Brain pericyte (primary cell): Measurements from ENCODE around the gene TJP1.
"Not testable (repeated sequence)": the region's sequence is repeated elsewhere in the genome, so short reads cannot be mapped to it uniquely, and the experiment has no call there.

Experiments
- DNase-seq: peaks from one replicate; pipeline ENCODE4 v3.0.0-alpha.2; 2012; ENCODE audit warnings: low read depth, low spot score

Gene TJP1

DNA sequence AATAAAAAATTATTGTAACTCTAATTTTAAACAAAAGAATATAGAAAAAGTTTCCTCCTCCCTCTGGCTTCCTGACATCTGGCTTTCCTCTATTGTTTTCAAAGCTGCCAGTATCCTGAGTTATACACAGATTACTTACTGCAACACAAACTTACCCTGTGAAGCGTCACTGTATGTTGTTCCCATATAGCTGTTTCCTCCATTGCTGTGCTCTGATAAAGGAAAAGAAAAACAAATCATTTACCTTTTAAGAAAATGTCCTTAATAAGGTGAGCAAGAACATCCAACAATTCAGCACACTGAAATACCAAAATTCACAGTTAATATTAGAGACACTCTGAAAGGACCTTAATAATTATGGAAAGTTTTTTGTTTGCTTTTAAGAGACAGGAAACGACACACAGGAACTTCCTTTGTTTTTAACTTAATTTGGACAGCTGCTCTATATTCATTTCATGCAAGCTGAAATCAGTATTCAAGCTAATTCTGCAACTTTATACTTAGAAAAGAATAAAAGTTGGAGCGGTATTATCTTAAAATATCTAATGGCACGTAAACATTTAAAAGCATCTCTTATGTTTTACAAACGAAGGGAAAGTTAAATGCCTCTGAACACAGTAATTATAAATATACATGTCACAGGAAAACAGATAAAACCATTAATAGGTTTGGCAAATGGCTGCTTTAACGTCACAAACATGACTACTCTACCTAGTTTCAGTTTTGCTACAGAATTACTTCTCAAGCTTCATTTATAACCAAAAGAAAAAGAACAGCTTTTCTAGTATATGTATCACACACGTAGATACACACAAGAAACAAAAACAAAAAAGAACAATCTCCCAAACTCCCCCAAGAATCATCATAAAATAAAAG lies 21.5 kb downstream of the TJP1 start:
- DNase-seq, result no peak

DNA sequence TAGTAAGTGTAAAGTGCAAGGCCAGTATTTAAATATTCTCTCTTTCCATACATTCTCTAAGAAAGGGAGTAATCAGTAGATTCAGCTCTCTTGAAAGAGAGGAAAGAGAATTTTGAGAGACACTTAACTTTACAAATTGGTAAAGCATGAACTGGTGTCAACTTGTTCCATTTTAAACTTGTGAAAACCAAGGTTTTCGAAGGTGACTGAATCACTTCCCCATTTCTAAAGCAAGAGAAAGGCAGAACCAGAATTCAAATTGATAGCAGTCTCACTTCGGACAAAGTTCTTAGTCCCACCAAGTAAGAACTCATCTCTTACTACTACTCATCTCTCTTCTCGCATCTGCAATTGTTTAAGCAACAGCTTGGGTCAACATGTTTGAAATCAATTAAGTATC lies 22.4 kb downstream of the TJP1 start:
- DNase-seq, result no peak

DNA sequence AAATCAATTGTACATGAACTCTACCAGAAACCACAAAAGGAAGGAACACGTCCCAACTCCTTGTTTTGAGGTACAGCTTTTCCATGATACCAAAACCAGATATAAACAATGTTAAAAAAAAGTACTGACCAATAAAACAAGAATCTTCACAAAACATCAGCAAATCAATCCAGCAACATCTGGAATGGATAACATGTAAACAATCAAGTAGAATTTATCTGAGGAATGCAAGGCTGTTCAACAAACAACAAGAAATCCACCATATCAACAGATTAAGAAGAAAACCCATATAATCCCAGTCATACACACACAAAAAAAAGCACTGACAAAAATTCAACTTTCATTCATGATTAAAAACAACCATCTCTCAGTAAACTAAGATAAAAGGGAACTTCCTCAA lies 26.7 kb downstream of the TJP1 start:
- DNase-seq, result no peak

DNA sequence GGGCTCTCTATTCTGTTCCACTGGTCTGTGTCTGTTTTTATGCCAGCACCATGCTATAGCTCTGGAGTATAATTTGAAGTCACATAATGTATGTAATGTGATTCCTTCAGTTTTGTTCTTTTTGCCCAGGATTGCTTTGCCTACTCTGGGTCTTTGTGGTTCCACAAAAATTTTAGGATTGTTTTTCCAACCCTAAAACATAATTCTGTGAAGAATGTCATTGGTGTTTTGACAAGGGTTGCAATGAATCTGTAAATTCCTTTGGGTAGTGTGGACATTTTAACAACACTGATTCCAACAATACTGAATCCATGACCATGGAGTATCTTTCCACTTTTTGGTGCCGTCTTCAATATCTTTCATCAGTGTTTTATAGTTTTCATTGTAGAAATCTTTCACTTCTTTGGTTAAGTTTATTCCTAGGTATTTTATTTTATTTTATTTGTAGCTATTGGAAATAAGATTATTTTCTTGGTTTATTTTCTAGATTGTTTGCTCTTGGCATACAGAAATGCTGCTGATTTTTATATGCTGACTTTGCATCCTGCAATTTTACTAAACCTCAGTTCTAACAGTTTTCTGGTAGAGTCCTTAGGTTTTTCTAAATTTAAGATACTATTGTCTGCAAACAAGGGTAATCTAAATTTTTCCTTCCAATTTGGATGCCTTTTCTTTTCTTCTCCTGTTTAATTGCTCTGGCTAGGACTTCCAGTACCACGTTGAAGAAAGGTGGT lies 29.7 kb downstream of the TJP1 start:
- DNase-seq, result no peak

DNA sequence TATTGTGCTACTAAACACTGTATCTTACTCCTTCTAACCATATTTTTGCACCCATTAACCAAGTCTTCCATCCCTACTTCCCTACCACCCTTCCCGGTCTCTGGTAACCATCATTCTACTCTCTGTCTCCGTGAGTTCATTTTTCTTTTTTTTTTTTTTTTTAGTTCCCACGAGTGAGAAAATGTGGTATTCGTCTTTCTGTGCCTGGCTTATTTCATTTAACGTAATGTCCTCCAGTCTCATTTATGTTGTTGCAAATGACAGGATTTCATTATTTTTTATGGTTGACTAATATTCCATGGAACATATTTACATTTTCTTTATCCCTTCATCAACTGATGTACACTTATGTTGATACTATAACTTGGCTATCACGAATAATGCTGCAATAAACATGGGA lies 31.7 kb downstream of the TJP1 start:
- DNase-seq, result no peak

DNA sequence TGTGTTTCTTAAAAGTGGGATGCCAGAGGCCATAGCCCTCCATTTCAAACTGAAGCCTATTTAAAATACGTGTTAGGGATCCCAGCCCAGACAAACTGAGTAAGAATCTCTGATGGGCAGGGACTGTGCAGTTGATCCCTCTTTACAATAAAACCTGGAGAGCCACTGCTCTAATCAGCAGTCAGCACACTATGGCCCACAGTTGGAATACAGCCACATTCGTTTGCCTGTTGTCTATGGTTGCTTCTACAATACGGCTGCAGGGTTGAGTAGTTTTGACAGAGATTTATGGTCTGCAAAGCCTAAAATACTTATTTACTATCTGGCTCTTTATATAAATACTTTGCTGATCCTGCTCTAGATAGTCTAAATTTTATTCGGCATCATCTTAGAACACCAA lies 32.4 kb downstream of the TJP1 start:
- no peak for DNase-seq

DNA sequence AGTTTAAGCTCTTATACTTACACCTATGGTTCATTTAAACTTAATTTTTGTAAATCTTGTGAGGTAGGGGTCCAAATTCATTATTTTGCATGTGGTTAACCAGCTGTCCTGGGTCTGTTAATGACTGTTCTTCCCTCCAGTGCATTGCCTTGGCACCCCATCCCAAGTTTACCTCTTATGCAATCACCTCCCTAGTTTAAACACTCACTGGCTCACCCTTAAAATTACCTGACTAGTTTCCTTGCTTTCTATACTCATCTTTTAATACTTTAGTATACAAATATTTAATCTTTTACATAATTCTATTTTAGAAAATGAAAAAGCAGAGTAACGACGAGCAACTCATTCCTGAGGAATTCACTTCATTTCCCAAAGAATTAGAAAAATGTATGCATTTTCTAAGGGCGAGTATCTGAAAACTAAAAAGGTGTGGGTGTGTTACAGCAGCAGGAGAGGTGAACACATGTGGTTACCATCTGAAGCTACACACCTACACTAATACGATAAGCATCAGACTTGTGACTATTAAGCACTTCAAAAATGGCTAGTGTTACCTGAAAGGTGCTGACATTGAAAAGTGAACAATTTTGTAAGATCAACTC lies 33.7 kb downstream of the TJP1 start:
- DNase-seq, result no peak

DNA sequence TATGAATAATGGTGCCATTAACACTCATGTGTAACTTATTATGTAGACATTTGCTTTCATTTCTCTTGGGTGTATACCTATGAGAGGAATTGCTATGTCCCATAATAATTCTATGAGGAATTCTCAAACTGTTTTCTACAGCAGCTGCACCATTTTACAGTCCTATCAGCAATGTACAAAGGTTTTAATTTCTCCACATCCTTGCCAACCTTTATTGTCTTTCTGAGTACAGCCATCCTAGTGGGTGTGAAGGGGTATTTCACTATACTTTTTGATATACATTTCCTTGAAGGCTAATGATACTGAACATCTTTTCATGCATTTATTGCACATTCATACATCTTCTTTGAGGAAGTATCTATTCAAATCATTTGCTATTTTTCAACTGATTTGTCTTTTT lies 34.5 kb downstream of the TJP1 start:
- no peak for DNase-seq

DNA sequence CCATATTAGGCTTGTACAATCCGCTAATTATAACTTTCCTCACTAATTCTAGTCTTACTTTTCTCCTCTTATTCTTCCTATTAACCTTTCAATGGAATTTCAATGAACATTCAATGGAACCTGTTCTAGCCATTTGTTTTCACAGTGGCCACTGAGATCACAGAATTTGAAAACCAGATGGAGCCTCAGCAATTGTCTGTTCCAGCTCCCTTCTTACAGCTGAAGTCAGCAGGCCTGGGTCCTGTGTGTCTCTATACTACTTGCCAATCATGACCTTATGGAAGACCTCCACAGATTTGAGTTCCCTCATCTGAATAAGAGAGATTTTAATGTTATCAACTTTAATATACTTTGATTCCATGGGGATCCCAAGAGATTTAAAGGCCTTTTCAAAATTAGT lies 36.6 kb downstream of the TJP1 start:
- no peak for DNase-seq

DNA sequence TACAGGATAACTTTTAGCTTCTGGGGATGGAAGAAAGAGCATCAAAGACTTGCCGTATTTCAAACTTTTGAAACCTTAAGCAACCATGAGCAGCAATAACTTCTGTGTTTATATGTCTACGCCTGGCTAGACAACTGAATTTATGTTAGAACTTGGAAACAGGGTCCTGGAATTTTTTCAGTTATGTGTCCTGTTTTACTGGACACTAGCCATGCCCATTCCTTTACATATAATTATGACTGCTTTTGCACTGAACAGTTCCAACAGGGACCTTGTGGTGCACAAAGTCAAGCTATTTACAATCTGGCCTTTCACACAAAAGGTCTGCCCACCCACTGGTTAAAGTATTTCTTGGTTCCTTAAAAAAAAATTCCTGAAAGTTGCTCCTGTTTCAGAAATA lies 37.1 kb downstream of the TJP1 start:
- DNase-seq, result no peak

DNA sequence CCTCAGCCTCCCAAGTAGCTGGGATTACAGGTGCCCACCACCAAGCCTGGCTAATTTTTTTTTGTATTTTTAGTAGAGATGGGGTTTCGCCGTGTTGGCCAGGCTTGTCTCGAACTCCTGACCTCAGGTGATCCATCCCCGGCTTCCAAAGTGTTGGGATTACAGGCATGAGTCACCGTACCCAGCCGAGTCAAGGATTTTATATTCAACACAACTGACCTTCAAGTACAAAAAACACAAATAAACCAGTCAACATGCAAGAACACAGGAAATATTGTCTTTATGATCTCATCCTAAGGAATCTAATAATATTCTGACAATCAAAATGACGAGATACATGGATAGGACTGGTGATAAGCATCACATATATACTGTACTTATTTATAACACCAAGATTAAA lies 37.9 kb downstream of the TJP1 start:
- no peak for DNase-seq

DNA sequence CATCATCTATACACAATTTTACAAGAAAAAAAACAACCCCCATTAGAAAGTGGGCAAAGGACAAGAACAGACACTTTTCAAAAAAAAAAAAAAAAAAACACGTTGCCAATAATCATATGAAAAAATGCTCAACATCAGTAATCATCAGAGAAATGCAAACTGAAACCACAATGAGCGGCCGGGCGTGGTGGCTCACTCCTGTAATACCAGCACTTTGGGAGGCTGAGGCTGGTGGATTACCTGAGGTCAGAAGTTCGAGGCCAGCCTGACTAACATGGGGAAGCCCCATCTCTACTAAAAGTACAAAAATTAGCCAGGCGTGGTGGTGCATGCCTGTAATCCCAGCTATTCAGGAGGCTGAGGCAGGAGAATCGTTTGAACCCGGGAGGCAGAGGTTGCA lies 39.5 kb downstream of the TJP1 start:
- DNase-seq, result not testable (repeated sequence)

DNA sequence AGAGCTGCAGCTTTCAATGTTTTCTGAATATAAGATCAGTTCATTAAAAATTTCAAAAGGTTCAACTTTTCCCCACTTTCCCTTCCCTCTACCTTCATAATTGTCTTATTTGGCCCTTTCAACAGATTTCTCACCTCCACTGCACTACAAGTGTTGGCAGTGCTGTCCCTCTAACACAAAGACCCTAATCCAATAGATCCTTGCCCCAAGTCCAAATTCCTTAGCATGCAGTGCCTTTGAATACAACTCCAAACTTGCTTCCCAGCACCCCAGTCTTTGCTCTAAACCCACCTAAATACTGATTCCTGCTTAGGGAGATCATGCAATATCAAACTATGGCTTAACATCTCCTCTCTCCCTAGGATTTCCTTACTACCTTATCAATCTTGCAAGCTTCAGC lies 43.9 kb downstream of the TJP1 start:
- DNase-seq, result no peak

DNA sequence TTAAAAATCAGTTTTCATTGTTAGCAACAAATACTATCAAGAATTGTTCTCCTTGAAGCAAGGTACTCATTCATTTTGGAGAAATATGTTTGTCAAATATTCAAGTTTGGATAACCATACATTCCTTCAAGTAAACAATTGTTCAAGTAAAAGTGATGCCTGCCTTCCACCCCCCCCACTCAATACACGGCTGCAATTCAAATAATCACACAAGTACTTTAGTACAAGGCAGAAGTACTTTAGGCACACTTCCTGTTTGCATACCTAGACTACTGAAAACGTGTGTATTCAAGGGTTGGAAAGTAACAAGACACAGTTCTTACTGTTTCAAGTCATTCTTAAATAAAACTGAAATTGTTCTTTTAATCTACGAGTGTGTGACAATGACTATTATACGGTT lies 45.4 kb downstream of the TJP1 start:
- no peak for DNase-seq

DNA sequence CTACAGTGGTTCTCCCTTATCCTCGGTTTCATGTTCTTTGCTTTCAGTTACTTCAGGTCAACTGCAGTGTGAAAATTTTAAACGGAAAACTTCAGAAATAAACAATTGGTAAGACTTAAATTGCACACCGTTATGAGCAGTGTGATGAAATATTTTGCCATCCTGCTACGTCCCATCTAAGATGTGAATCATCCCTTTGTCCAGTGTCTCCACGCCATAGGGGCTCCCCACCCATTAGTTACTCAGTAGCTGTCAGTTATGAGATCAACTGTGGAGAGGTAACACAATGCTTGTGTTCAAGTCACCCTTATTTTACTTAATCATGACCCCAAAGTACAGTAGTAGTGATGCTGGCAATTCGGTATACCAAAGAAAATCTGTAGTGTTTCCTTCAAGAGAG lies 47.4 kb downstream of the TJP1 start:
- DNase-seq, result no peak

DNA sequence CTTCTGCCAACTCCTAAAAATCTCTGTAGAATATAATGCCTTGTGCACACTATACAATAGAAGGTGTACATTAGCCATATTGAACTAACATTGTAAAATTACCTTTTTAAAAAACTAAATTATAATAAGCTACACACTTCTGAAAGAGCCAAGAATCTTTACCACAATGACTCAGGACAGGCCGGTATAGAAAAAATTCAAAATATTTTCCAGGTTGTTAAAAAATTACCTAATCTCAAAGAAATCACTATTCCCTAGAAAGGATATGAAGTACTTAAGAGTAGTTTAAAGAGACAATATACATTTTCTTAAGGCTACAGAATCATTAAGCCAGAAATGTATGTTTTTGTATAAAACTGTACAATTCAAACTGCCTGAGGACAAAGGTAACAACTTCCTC lies 48.5 kb downstream of the TJP1 start:
- no peak for DNase-seq

DNA sequence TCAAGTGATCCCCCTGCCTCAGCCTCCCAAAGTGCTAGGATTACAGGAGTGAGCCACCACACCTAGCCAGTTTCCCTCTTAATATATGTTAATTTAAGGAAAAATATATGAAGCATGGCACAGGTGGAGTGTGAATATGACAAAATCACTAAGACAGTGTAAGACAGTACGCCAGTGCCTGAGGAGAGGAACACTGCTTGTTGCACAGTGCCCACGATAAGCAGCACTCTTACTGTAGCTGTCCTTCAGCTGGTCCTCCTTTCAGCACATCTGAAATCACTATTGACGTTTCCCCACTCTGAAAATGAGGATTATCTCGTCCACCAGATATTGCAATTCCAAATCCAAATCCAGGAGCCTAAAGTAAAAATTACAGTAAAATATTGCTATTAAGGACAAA lies 49.3 kb downstream of the TJP1 start:
- DNase-seq, result no peak

DNA sequence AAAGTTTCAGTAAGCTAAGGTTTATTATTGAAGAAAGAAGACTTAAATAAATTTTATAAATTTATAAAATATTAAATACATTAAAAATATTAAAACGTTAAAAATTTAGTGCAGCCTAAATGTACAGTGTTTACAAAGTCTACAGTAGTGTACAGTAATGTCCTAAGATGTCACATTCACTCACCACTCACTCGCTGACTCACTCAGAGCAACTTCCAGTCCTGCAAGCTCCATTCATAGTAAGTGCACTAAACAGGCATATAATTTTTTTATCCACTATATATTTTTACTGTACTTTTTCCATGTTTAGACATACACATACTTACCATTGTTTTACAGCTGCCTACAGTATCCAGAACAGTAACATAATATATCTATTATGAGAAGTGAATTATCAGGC lies 51.5 kb downstream of the TJP1 start:
- no peak for DNase-seq

DNA sequence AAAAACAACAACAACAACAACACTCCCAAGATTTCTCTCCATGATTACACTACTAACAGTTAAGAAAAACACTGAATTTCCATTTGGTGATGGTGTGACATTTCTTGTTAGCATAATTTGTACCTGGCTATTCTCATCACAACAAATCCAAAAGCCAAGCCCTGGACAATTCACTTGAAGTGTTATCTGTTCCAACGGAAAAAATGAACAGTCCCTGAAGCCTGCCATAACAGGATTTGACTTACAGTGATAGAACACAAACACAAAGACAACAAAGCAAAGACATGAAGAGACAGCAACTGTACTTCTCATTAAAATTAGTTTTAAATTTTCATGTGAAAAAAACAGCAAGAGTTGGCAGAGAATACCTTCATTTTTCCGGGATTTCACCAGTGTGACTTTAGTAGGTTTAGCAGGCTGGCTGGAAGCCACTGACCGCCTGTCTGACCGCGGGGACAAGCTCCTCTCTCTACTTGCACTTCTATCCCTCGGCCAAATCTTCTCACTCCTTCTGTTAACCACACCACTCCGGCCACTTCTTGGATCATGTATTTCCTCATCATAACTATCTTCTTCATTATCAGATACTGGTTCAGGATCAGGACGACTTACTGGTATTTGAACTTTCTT lies 56.3 kb downstream of the TJP1 start:
- DNase-seq, result no peak

DNA sequence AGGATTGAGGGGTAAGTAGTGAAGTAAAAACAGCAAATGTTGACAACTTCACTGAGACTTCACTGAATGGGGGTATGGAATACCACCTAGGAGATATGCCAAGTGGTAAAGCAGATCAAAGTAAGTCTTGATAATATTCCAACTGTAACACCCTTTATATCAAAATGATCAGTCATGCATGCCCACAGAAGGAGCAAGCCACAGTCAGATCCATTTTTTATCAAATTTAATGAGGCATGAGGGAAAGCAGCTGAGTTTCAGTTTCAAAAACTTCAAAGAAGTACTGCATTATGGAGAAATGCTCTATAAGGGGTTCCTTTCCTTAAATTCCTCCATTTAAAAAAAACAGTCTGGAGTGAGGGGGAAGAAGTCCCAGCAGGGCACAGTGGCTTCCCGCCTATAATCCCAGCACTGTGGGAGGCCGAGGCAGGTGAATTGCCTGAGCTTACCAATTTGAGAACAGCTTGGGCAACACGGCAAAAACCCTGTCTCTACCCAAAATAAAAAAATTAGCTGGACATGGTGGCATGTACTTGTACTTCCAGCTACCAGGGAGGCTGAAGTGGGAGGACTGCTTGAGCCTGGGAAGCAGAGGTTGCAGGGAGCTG lies 56.9 kb downstream of the TJP1 start:
- DNase-seq, result no peak

DNA sequence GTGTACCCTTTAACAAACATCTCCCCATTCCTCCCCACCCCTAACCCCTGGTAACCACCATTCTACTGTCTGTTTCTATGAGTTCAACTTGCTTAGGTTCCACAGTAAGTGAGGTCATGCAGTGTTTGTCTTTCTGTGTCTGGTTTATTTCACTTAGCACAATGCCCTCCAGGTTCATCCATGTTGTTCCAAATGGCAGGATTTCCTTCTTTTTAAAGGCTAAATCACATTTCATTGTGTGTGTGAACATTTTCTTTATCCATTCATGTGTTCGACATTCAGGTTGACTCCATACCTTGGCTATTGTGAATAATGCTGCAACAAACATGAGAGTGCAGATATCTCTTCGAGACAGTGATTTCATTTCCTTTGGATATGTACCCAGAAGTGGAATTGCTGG lies 62.7 kb downstream of the TJP1 start:
- no peak for DNase-seq
